ENCODE data around the gene TBCA. TPM values are rescaled to one million over a fixed set of nuclear protein-coding genes. Genes with fewer than 3 reads are reported as not detected.

Gene TBCA
- total and polyA plus RNA-seq, 2 experiments from 2014 or later: 60.1 to 257 TPM

GRCh38 chr5:77795268-77795667, 19.1 kb upstream of the TBCA start:
- H3K9me2 ChIP-seq (ENCODE audit: insufficient read depth): no peaks in the 10 kb centered on the region
- TF ChIP-seq EZH2phosphoT487 (IDR thresholded peaks at IDR 0.05; ENCODE audit: insufficient read depth, low read depth) (no peak), EZH2 (IDR thresholded peaks at IDR 0.05; ENCODE audit: insufficient read depth, poor library complexity, severe bottlenecking) (no peak)
- DNase-seq: no peak
- H3K4me1 ChIP-seq (ENCODE audit: insufficient read depth): no peaks in the 10 kb centered on the region
- no peaks in the 10 kb centered on the region for H3K9me3 ChIP-seq (ENCODE audit: low read depth)
- H3K36me3 ChIP-seq (ENCODE audit: low read depth): no peaks in the 10 kb centered on the region
- H3K27ac ChIP-seq: no peak overlapping the region
- H3K79me2 ChIP-seq (ENCODE audit: insufficient read depth): no peaks in the 10 kb centered on the region
- no peak overlapping the region for H2AFZ ChIP-seq
- no peaks in the 10 kb centered on the region for H4K20me1 ChIP-seq (ENCODE audit: insufficient read depth)
- no peak overlapping the region for H3K4me2 ChIP-seq (ENCODE audit: unreplicated experiment)
- 42 to 44% methylated on average over 2 of the region's 2 CpGs for WGBS, 2 experiments (ENCODE audit: low coverage in 1 of 2, low lambda C conversion rate in 2 of 2, missing lambda C conversion rate in 2 of 2)
- peaks cover 26% of the 10 kb centered on the region for H3K27me3 ChIP-seq (replicated peaks; ENCODE audit: insufficient read depth)
- no peak overlapping the region for H3K9ac ChIP-seq
- H3F3A ChIP-seq (ENCODE audit: insufficient read depth): no peaks in the 10 kb centered on the region
- no peak overlapping the region for H3K4me3 ChIP-seq
- in situ Hi-C loops (cut with MboI): no loop called here

- TF ChIP-seq EZH2 (IDR thresholded peaks at IDR 0.05; ENCODE audit: insufficient read depth, poor library complexity, severe bottlenecking): no peak
- TF ChIP-seq EZH2phosphoT487 (IDR thresholded peaks at IDR 0.05; ENCODE audit: insufficient read depth, low read depth): no peak
- no peak overlapping the region for H3K9ac ChIP-seq
- no peaks in the 10 kb centered on the region for H3K36me3 ChIP-seq (ENCODE audit: low read depth)
- H3K9me2 ChIP-seq (ENCODE audit: insufficient read depth): no peaks in the 10 kb centered on the region
- no peaks in the 10 kb centered on the region for H3K79me2 ChIP-seq (ENCODE audit: insufficient read depth)
- H3F3A ChIP-seq (ENCODE audit: insufficient read depth): no peaks in the 10 kb centered on the region
- 88 to 89% methylated on average over 2 of the region's 2 CpGs for WGBS, 2 experiments (ENCODE audit: low coverage in 1 of 2, low lambda C conversion rate in 2 of 2, missing lambda C conversion rate in 2 of 2)
- no peak for DNase-seq
- no peak overlapping the region for H2AFZ ChIP-seq
- no peaks in the 10 kb centered on the region for H3K4me1 ChIP-seq (ENCODE audit: insufficient read depth)
- no peaks in the 10 kb centered on the region for H4K20me1 ChIP-seq (ENCODE audit: insufficient read depth)
- in situ Hi-C loops (cut with MboI): no loop called here
- H3K9me3 ChIP-seq (ENCODE audit: low read depth): no peaks in the 10 kb centered on the region
- peaks cover 3% of the 10 kb centered on the region for H3K27me3 ChIP-seq (replicated peaks; ENCODE audit: insufficient read depth)
- no peak overlapping the region for H3K27ac ChIP-seq
- H3K4me2 ChIP-seq (ENCODE audit: unreplicated experiment): no peak overlapping the region
- no peak overlapping the region for H3K4me3 ChIP-seq
Measured at GRCh38 chr5:77791926-77792325, 15.8 kb upstream of the TBCA start.

GRCh38 chr5:77791356-77791755, 15.2 kb upstream of the TBCA start:
- TF ChIP-seq EZH2phosphoT487 (IDR thresholded peaks at IDR 0.05; ENCODE audit: insufficient read depth, low read depth): no peak
- no peaks in the 10 kb centered on the region; the same call in 1 of the 2 replicates for H3K27me3 ChIP-seq (replicated peaks; ENCODE audit: insufficient read depth)
- in situ Hi-C loops (cut with MboI): no loop called here
- H3F3A ChIP-seq (ENCODE audit: insufficient read depth): no peaks in the 10 kb centered on the region
- H3K9me2 ChIP-seq (ENCODE audit: insufficient read depth): no peaks in the 10 kb centered on the region
- H3K9ac ChIP-seq: no peak overlapping the region
- no peaks in the 10 kb centered on the region for H4K20me1 ChIP-seq (ENCODE audit: insufficient read depth)
- no peak overlapping the region for H3K4me3 ChIP-seq
- no peak overlapping the region for H2AFZ ChIP-seq
- no peaks in the 10 kb centered on the region for H3K9me3 ChIP-seq (ENCODE audit: low read depth)
- no peak for DNase-seq
- no peaks in the 10 kb centered on the region for H3K36me3 ChIP-seq (ENCODE audit: low read depth)
- H3K4me2 ChIP-seq (ENCODE audit: unreplicated experiment): no peak overlapping the region
- H3K4me1 ChIP-seq (ENCODE audit: insufficient read depth): no peaks in the 10 kb centered on the region
- WGBS, 2 experiments (ENCODE audit: low coverage in 1 of 2, low lambda C conversion rate in 2 of 2, missing lambda C conversion rate in 2 of 2): 77 to 79% methylated on average over 2 of the region's 2 CpGs
- no peak overlapping the region for H3K27ac ChIP-seq
- H3K79me2 ChIP-seq (ENCODE audit: insufficient read depth): no peaks in the 10 kb centered on the region

- H3K27me3 ChIP-seq (replicated peaks; ENCODE audit: insufficient read depth): no peaks in the 10 kb centered on the region
- TF ChIP-seq EZH2phosphoT487 (IDR thresholded peaks at IDR 0.05; ENCODE audit: insufficient read depth, low read depth) (no peak), EZH2 (IDR thresholded peaks at IDR 0.05; ENCODE audit: insufficient read depth, poor library complexity, severe bottlenecking) (no peak)
- H3K27ac ChIP-seq: no peak overlapping the region
- no peak overlapping the region for H2AFZ ChIP-seq
- H3K4me3 ChIP-seq: no peak overlapping the region
- H3F3A ChIP-seq (ENCODE audit: insufficient read depth): no peaks in the 10 kb centered on the region
- H3K4me2 ChIP-seq (ENCODE audit: unreplicated experiment): no peak overlapping the region
- no peak overlapping the region for H3K9ac ChIP-seq
- DNase-seq: no peak
- in situ Hi-C loops (cut with MboI): no loop called here
- H3K9me2 ChIP-seq (ENCODE audit: insufficient read depth): no peaks in the 10 kb centered on the region
- no peaks in the 10 kb centered on the region for H3K9me3 ChIP-seq (ENCODE audit: low read depth)
- H4K20me1 ChIP-seq (ENCODE audit: insufficient read depth): no peaks in the 10 kb centered on the region
- 78 to 81% methylated on average over 17 of the region's 17 CpGs for WGBS, 2 experiments (ENCODE audit: low coverage in 1 of 2, low lambda C conversion rate in 2 of 2, missing lambda C conversion rate in 2 of 2)
- H3K79me2 ChIP-seq (ENCODE audit: insufficient read depth): no peaks in the 10 kb centered on the region
- H3K4me1 ChIP-seq (ENCODE audit: insufficient read depth): no peaks in the 10 kb centered on the region
- H3K36me3 ChIP-seq (ENCODE audit: low read depth): no peaks in the 10 kb centered on the region
Measured at GRCh38 chr5:77785229-77785628, 9.1 kb upstream of the TBCA start.

GRCh38 chr5:77784735-77785134, 8.6 kb upstream of the TBCA start:
- in situ Hi-C loops (cut with MboI): no loop called here
- no peak for DNase-seq
- Histone ChIP-seq H3K9ac (no peak overlapping the region), H3K4me3 (no peak overlapping the region), H3K27me3 (replicated peaks; ENCODE audit: insufficient read depth) (no peaks in the 10 kb centered on the region), H3K4me1 (ENCODE audit: insufficient read depth) (no peaks in the 10 kb centered on the region), H3K79me2 (ENCODE audit: insufficient read depth) (no peaks in the 10 kb centered on the region), H3K27ac (no peak overlapping the region), H2AFZ (no peak overlapping the region), H3K9me3 (ENCODE audit: low read depth) (no peaks in the 10 kb centered on the region), H4K20me1 (ENCODE audit: insufficient read depth) (no peaks in the 10 kb centered on the region), H3K9me2 (ENCODE audit: insufficient read depth) (no peaks in the 10 kb centered on the region), H3K4me2 (ENCODE audit: unreplicated experiment) (no peak overlapping the region), H3K36me3 (ENCODE audit: low read depth) (no peaks in the 10 kb centered on the region), H3F3A (ENCODE audit: insufficient read depth) (no peaks in the 10 kb centered on the region)
- 81 to 84% methylated on average over 19 to 21 of the region's 21 CpGs for WGBS, 2 experiments (ENCODE audit: low coverage in 1 of 2, low lambda C conversion rate in 2 of 2, missing lambda C conversion rate in 2 of 2)
- TF ChIP-seq EZH2 (IDR thresholded peaks at IDR 0.05; ENCODE audit: insufficient read depth, poor library complexity, severe bottlenecking): no peak
- no peak for TF ChIP-seq EZH2phosphoT487 (IDR thresholded peaks at IDR 0.05; ENCODE audit: insufficient read depth, low read depth)

Measured in GM23248 (cell line).